Brain microvascular endothelial cell (primary cell): ENCODE results near the gene LRP3.

Experiments used
- DNase-seq: peaks from one replicate; pipeline ENCODE4 v3.0.0-alpha.2; 2020
- H3K27ac ChIP-seq: fragments of 250-450 bp; sonication (Bioruptor Pico); 2 replicates; pipeline ENCODE4 v1.5.1; 2020; ENCODE audit warnings: mild to moderate bottlenecking, moderate library complexity
- H3K27me3 ChIP-seq: fragments of 250-450 bp; sonication (Bioruptor Pico); replicated peaks from 2 replicates; pipeline ENCODE4 v1.5.1; 2020; ENCODE audit warnings: mild to moderate bottlenecking
- H3K36me3 ChIP-seq: fragments of 250-450 bp; sonication (Bioruptor Pico); replicated peaks from 2 replicates; pipeline ENCODE4 v1.5.1; 2020; ENCODE audit warnings: mild to moderate bottlenecking
- H3K4me3 ChIP-seq: 2 replicates; pipeline ENCODE4 v1.5.1; 2011; ENCODE audit warnings: low read depth, mild to moderate bottlenecking, control low read depth, low read length, moderate library complexity
- CTCF ChIP-seq: IDR thresholded peaks from 2 replicates; pipeline ENCODE4 v1.5.1; 2011; ENCODE audit warnings: low read depth, mild to moderate bottlenecking, moderate library complexity, low read length, control low read depth, inconsistent platforms; ENCODE audit errors: missing control alignments
- in situ Hi-C: cut with HindIII; loops from 2 replicates; pipeline ENCODE4 v1.10.0; 2017; ENCODE audit warnings: low sequenced_read_pairs, low pct_ligation_motif_present

LRP3 gene

GRCh38 chr19:33245948-33246708 lies 52.0 kb downstream of the LRP3 start:
- Histone ChIP-seq H3K27me3 (no peaks in the 10 kb centered on the region), H3K4me3 (no peak overlapping the region), H3K36me3 (no peaks in the 10 kb centered on the region), H3K27ac (no peak overlapping the region)
- TF ChIP-seq CTCF, result peak; percentile 74
- DNase-seq, result no peak
- in situ Hi-C loops, result no loop called here

- in situ Hi-C loops, result no loop called here
- TF ChIP-seq CTCF, result no peak
- Histone ChIP-seq H3K27me3 (no peaks in the 10 kb centered on the region), H3K27ac (no peak overlapping the region), H3K36me3 (no peaks in the 10 kb centered on the region), H3K4me3 (no peak overlapping the region)
- DNase-seq, result no peak
These were observed 52.7 kb downstream of the LRP3 start for GRCh38 chr19:33246709-33247440.

GRCh38 chr19:33247441-33247819 lies 53.3 kb downstream of the LRP3 start:
- H3K27ac ChIP-seq, result no peak overlapping the region
- no peaks in the 10 kb centered on the region for H3K27me3 ChIP-seq
- TF ChIP-seq CTCF, result no peak
- no peak overlapping the region for H3K4me3 ChIP-seq
- no peak for DNase-seq
- H3K36me3 ChIP-seq, result no peaks in the 10 kb centered on the region
- in situ Hi-C loops, result no loop called here

GRCh38 chr19:33248104-33248503 lies 54.0 kb downstream of the LRP3 start:
- in situ Hi-C loops, result no loop called here
- no peak for TF ChIP-seq CTCF
- Histone ChIP-seq H3K36me3 (no peaks in the 10 kb centered on the region), H3K27me3 (no peaks in the 10 kb centered on the region), H3K27ac (no peak overlapping the region), H3K4me3 (no peak overlapping the region)
- DNase-seq, result no peak

- H3K4me3 ChIP-seq, result no peak overlapping the region
- H3K36me3 ChIP-seq, result no peaks in the 10 kb centered on the region
- TF ChIP-seq CTCF, result no peak
- no peak for DNase-seq
- H3K27me3 ChIP-seq, result no peaks in the 10 kb centered on the region
- in situ Hi-C loops, result no loop called here
- no peak overlapping the region for H3K27ac ChIP-seq
These were observed 54.4 kb downstream of the LRP3 start for GRCh38 chr19:33248553-33248953.
